GM18858 (cell line): ENCODE data around the gene GALNT2.

Source experiments
- ATAC-seq: cut with Tn5 transposase; IDR thresholded peaks from one replicate; pipeline ENCODE4 v1.9.1; 2021; ENCODE audit not compliant: unreplicated experiment

The GALNT2 gene

DNA sequence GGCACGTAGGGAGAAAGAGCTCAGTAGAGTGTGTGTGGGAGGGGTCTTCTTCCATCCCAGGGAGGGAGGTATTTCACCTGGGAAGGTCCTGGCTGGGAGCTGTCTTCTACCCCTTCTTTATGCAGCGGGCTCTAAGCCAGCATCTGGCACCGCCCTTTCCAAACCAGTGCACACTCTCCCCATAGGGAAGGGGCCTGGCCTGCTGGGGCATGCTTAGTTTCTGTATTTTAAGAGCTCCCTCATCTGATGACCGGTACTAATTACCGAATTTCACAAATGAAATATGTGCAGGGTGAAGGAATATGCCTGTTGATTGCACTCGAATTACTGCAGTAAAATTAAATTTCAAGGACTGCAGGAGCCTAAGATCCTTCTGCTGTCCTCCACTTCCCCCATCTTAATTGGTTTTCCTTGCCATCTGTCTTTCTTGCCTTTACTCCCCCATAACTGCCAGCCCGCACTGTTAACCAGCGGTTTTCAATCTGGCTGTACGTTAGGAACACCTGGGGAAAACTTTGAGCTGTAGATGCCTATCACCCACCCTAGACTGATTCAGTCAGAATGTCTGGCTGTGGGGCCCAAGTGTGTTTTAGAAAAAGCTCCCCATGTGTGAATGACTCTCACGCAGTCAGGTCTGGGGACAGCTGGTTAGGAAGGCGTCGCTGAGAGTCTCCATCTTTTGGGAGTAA is 20.1 kb downstream of the GALNT2 start:
- ATAC-seq = no peak

DNA sequence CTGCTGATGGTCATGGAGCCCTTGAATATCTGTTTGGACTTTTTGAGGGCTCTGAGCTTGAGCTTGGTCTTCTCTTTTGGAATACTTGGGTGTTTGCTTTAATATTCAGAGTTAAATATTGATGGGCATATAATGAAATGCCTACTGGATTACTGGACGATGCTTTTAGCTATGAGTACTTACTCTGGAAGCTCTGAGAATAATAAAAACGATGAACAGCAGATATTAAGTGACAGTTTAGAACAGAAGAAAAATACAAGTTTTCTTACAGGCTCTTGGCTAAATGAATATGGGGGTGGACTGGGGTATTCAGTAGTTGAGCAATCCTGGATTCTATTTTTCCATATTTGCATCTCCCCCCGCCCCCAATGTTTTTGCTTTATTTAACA is 20.7 kb downstream of the GALNT2 start:
- no peak for ATAC-seq

DNA sequence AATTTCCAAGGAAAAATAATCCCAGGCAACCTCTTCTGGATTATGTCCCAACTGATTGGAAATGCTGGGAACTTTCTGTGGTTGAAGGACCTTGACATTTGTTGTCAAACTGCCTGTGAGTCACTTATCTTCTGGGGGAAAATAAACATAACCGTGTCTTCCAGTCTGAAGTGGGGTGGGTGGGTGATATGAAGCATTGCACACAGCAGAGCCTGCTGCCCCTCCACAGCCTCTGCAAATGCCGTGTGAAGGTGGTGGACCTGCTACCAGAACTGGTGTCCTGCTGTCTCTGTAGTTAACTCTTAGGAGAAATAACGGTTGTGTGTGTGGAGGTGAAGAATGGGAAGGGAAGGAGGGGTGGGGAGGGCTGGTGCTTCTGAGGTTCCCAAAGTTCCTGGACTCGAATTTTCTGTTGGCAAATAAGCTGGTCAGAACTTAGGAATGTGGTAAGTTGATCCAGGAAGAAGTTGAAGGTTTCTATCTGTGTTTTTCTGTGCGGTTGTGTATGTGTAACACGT is 23.2 kb downstream of the GALNT2 start:
- ATAC-seq = no peak

DNA sequence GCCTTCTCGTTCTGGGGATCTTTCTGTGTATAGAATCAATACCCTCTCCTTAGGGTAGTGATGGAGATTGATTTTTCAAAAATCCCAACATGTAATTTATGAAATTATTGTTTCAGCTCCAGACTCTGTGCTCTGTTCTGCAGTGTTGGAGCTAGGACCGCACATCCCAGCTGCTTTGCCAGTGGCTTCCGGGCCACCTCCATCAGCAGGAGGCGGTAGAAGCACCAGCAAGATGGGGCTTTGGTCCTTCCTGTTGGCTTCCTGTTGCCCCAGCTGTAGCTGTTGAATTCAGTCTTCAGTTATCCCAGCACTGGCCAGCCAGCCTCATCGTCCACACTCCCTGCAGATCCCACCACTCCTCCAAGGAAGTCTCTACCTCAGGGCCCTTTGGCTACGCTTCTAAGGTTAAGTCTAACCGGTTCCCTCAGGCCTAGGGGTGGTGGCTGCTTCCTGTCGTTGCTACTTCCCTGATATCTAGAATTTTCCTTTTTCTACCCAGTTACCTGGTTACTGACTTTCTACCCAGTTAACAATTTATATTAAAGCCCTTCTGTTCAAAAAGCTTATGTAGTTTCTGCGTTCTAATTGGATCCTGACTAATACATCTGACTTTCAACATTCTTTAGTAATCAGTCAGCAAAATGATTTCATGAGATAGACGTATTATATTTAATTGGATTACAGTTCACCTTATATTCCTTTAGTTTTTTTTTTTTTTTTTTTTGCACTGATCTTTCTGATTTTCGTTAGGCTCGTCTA is 24.6 kb downstream of the GALNT2 start:
- no peak for ATAC-seq

DNA sequence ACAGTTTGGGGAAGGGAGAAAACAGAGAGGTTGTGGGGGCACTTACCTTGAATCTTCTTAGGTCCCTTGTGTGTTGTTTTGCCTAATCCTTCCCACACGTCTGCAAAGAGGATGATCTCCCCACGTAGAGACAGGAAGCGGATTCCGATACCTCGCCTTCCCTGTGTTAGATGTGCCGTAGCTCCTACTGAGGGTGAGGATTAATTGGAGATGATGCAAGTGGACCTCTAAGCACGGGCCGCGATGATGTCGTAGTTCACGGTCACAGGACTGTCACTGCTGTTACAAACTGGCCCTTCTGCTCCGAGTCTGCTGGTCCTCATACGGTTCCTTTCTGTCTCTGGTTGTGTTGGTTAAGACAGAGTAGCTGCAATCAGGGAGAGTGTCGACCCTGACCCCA is 27.7 kb downstream of the GALNT2 start:
- ATAC-seq = no peak

DNA sequence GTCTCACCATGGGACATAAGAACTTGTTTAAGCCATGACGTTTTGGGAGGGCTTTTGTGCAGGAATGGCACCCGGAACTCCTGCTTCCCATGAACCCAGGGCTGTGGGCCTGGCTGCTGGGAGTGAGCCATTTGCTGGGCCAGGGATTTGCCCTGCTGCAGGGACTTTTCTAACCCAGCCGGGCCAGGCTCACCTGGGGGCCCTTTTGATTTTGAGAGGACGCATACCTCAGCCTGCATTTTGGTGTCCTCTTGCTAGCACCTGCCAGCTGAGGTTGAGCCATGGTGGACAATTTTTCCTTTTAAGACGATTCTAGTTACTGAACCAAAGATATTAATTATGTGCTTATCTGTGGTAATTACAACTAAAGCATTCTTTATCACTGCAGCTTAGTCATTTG is 28.9 kb downstream of the GALNT2 start:
- ATAC-seq = no peak

DNA sequence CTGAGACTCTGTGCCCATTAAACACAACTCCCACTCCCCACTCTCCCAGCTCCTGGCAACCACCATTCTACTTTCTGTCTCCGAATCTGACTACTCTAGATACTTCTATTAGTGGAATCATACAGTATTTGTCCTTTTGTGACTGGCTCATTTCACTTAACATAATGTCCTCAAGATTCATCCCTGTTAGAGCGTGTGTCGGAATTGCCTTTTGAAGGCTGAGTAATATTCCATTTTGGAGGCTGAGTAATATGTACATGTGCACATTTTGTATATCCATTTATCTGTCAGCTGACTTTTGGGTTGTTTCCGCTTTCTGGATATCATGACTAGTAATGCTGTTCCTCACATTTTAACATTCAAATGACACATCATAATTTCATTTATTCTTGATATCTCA is 30.3 kb downstream of the GALNT2 start:
- ATAC-seq = no peak

DNA sequence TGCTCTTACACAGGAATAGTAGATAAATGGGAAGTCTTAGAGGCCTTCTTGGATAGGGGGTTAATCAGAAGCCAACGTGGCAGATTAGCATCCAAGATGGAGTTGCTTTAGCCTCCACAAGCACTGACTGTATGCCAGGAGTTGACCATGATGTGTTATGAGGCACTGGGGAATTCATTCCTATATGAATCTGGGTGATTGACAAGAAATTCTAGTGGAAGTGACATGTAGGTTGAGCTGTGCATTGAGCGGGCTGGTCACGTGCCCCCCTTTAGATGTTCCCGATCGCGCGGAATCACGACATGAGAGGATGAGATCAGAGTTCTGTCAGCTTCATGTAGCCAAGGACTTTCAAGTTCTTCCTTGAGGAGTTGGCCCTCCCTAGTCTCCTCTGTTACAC is 31.7 kb downstream of the GALNT2 start:
- no peak for ATAC-seq

DNA sequence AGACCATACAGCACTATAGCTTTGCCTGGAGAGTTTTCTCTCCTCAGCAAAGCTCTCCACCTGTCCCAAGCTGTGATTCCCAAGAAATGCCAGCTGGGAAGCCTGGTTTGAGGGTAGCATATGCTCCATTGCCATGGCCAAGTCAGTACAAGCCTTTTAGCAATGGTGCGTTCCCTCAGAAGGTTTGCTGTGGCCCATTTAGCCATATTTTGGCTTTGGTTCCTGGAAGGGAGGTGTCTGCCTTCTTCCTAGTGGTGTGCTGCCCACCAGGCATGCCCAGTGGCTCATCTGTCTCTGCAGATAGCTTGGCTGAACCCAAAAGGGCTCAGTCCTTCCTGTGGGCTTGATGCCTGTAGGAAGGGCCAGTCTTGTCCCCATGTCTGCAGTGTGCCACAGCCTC is 32.4 kb downstream of the GALNT2 start:
- ATAC-seq = no peak

DNA sequence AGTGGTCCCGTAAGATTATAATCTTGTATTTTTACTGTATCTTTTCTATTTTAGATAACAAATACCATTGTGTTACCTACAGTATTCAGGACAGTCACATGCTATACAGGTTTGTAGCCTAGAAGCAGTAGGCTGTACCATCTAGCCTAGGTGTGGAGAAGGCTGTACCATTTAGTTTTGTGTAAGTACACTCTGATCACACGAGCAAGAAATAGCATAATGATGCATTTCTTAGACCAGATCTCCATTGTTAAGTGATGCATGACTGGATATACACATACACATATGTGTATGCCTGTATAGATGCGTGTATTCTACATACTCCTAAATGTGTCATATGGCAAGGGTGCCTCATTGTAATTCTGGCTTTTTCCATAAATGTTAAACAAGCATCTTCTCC is 33.9 kb downstream of the GALNT2 start:
- ATAC-seq = no peak

DNA sequence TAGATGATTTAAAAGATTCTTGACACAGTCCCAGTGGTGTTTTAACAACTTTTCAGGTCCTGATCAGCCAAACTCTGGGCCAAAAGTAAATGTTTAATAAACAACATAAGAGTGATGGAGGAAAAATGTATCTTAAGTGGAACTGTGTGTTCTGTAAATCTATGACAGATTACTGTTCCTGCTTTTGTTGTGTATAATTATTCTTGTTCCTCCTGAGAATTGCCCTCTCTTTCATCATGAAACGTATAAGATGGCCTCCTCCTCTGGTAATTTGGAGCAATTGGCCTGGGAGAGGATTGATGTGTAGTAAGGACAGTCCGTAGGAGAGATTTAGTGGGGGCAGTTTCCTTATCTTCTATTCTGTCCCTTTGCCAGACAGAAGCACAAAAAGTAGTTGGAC is 34.5 kb downstream of the GALNT2 start:
- no peak for ATAC-seq

DNA sequence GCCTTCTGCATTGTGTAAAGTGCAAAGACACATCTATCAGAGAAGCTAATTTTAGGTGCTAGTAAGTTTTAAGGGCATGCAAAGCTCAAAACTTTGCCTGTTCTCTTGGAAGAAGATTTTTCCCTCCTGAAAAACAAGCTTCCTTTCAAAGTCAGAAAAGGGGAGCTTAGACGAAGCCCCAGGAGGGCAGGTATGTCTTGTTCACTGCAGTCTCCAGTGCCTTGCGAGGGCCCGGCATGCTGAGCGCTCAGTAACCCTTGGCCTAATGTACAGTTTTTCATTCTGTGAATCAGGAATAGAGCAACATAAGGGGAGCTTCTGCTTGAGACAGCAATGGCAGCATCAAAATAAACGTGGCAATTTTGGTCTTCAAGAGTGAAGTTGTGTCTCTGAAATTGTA is 35.0 kb downstream of the GALNT2 start:
- no peak for ATAC-seq

DNA sequence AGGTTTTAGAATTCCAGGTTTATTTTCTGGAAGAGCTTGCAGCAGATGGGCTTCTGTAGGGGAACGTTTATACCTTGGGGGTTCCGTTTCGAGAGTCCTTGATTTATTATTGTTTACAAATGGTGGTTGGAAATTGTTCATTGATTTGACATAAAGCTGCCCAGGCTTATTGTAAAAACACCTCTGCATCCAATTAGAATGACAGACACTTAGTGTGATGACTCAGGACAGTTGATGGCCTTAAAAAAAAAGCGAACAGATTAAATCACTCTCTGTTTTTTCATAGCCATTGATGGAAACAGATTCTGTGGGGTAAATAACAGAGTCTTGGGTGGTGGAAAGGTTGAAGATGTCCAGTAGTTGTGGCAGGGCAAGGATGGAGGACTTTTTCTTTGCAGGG is 35.4 kb downstream of the GALNT2 start:
- no peak for ATAC-seq

DNA sequence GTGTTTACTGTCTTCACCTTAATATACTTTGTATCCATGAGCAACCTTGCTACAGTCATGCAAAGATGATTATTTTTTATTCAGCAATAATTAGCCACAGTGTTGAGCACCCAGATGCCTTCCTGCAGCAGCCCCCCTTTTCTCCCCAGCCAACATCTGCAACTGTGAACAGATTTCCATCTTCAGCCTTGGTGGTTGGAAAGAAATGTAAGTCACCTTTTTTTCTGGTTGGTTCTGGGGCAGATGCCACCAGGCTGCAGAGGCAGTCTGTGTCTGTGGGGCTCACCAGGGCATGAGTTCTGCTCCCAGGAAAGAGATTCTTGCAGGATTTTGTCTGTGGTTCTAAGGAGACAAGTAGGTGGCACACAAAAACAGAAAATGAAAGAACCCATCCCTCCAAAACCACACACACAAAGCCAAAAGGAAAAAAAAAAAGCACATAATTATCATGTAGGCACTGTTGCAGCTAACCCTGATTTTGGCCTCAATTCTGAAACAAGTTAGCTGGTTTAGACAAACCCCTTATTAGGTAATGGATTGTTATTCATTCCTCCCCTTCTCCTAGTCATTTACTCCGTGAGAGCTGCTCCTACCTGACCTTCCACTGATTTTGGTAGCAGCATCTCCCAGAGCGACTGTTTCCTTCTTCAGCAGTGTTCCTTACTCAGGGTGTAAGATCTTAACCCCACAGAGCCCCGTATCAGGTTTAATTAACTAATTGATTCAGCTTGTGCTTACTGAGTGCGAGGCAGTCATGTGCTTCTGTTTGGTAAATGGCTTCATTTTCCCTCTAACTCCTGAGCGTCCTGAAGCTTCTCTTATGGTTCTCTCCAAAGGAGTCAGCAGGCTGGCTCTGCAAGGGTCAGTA is 36.5 kb downstream of the GALNT2 start:
- no peak for ATAC-seq

DNA sequence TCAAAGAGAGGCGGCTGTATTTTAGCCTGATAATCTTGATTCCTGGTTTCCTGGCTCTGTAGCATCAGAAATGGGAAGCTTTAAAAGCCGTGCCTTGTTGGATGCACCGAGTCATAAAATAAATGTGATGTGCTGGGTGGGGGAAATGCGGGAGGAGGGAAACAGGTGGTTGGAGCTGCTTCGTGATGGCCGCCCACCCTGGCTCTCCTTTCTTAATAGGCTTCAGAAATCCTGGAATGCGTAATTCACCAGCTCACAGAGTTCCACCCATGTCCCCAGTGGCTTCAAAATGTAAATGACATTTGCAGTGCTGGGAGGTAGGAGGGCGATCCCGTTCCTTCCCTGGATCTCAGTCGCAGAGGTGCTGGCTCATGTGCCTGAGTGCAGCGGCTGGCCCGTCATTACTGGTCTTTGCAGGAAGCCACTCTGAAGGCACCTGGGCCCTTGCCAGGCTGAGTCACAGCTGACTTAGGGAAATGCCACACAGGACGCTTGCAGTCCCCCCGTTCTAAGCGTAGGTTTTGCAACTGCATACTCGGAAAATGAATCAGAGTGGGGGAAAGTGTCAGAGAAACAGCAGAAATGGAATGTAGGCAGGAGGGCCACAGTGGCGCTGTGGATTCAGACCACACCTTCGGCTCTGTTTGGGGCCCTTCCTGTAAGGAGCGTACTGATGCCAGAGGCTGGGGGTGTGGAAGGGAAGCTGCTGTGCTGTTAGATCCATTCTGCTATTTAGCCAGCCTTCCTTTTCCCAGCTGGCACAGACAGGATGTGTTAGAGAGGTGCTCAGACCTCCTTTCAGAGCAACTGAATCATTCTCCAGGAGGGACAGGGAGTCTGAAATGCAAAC is 37.6 kb downstream of the GALNT2 start:
- peak; percentile 66 for ATAC-seq

DNA sequence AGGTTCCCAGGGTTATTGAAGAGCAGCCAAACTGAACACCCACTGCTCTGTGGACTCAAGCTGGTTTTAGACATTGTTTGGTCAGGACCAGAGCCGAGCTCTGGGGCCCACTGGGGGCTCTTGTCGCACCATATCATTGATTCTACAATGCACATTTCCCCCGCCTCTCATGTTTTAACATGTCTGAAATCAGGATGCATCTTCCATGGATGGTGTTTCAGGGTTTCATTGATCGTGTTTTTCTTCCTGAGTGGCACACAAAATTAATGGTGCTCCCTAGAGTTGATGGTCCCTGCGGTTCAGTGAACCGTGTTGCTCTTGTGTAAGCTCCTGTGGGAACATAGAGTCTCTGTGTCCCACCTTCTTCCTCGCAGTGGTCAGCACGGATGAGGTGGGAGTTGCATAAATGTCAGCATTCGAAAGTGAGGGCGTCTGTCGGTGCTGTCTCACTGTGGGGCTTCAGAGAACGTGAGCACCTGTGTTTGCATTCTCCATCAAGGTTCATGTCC is 38.3 kb downstream of the GALNT2 start:
- ATAC-seq = no peak

DNA sequence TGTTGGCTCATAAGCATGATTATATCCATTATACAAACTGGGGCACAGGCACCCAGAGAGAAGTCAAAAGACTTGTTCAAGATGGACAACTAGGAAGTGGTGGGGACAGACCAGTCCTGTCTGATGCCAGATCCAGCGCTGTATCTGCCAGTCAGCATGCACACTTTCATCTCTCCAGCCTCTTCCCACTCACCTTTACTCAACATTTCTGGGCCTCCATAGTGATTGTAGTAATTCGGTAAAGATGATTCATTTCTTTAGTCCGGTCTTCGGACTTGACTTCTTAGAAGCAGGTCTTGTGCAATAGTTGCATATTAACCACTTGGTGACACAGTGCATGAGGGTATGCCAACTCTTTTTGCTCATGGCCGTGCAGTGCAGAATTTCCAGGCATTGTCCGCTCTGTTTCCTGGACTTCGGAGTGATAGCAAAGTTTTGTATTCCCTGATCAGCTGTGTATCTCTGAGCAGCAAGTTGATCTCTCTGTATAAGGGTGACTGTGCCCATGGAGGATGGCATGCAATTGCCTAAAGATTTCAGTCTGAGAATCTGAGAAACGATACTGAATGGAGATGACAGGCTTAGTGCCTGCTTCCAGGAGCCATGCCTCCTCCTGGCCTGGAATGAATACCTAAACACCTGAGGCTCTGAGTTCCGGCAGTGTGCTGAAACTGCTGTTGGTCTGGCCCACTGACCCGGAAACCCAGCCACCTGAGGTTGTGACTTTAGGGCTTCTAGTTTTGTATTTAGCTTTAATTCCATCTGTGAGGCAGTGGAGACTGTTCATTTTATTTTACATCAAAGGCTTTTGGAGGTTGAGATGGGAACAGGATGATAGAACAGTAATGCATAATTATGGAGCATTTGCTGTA is 39.0 kb downstream of the GALNT2 start:
- ATAC-seq = no peak

DNA sequence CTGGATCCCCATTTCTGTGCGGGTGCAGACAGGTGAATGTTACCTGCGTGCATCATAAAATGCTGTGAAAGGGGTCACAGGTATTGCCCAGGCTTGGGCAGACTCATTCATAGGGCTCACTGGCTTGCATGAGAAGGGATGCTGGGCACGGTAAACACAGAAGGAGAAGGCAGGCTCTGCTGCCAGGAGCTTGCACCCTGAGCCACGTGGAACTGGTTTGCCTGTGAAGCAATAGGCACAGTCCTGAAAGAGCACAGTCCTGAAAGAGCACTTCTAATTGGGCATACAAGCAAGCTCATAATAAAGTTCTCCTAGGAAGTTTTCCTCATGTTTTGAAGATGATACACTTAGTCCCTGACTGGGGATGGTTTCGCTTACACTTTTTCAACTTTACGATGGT is 40.9 kb downstream of the GALNT2 start:
- ATAC-seq = no peak

DNA sequence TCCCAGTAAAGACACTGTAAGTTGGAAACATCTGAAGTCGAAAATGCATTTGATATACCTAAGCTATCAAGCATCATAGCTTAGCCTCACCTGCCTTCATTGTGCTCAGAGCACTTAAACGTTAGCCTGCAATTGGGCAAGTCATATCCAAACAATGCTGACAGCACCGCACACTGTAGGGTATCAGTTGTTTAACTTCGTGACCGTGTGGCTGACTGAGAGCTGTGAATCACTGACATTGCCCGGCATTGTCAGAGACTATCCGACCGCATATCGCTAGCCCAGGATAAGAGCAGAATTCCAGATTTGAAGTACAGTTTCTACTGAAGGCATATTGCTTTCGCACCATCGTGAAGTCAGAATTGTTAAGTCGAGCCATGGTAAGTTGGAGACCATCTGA is 41.5 kb downstream of the GALNT2 start:
- no peak for ATAC-seq

DNA sequence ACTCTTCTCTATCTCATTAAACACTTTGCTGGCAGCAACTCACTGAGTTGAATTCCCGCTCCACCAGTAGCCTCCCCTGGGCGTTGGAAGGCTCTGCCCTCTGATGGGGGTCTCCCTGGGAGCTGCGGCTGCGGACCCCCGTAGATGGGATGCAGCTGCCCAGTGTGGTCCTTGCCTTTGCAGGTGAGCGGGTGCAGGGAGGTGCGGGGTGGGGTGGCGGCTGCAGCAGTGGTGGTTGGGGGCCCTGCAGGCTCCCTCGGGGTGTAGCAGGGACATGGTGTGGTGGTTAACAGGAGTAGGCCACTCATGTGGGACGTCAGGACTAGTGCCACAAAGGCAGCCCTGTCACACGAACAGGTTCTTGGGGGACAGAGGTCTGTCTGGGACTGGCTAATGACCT is 42.0 kb downstream of the GALNT2 start:
- no peak for ATAC-seq
